DMS79 treated with DMSO at 0.1 percent for 48 hours (cell line): Measurements from ENCODE around the gene CABP4.
"Not testable (repeated sequence)": the region's sequence is repeated elsewhere in the genome, so short reads cannot be mapped to it uniquely, and the experiment has no call there.

Experiments used
- DNase-seq: peaks from one replicate; lab custom pipeline; 2025; lab: John Stamatoyannopoulos, UW

CABP4 gene

GRCh38 chr11:67419325-67420049, 35.7 kb upstream of the CABP4 start:
- DNase-seq: no peak

GRCh38 chr11:67420147-67420645, 35.0 kb upstream of the CABP4 start:
- DNase-seq: no peak

- DNase-seq: peak; percentile 76
Observed at GRCh38 chr11:67420646-67421429, 34.3 kb upstream of the CABP4 start.

DNA sequence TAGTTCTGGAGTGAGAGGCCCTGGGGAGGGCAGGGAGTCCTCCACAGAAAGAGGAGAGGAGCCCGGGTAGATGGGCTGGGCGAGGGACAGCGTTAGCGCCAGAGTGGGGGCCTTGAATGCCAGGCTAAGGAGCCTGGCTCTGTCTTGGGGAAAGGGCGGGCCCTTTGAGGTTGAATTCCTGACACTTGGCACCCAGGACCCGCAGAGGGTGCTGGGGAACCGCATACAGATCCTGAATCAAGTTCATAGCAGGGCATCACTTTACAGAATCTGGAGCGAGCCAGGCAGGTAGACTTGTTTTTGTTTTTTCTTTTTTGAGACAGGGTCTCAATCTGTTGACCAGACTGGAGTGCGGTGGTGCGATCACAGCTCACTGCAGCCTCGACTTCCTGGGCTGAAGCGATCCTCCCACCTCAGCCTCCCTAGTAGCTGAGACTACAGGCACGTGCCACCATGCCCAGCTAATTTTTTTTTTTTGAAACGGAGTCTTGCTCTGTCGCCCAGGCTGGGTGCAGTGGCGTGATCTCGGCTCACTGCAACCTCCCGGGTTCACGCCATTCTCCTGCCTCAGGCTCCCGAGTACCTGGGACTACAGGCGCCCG, 33.6 kb upstream of the CABP4 start:
- DNase-seq: no peak

DNA sequence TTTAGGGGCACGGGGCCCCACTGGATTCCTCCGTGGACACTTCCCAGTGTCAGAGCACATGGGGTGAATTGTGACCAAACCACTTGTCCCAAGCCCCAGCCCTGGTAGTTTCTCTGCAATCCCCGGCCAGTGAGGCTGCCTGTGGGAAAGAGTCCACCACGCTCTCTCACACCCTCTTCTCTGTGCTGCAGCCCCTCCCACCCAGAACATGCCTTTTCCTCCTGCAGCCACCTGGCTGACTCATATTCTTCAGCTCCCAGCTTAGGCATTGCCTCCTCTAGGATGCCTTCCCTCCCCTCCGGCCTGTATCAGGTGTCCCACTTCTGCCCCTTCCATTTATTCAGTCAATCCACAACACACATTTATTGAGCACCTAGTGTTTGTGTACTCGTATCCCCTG, 32.3 kb upstream of the CABP4 start:
- no peak for DNase-seq

DNA sequence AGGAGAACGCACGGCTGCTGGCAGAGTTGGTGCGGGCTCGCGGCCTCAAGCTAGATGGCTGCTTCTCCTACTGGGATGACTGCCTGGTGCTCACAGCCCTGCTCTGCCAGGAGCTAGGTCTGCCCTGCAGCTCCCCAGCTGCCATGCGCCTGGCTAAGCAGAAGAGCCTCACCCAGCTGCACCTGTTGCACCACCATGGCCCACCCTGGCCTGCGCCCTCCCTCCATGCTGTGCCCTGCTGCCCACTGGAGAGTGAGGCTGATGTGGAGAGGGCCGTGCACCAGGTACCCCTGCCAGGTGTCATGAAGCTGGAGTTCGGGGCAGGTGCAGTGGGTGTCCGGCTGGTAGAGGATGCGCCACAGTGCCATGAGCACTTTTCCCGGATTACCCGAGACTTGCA, 31.7 kb upstream of the CABP4 start:
- no peak for DNase-seq

GRCh38 chr11:67423891-67424613, 31.1 kb upstream of the CABP4 start:
- DNase-seq: no peak

DNA sequence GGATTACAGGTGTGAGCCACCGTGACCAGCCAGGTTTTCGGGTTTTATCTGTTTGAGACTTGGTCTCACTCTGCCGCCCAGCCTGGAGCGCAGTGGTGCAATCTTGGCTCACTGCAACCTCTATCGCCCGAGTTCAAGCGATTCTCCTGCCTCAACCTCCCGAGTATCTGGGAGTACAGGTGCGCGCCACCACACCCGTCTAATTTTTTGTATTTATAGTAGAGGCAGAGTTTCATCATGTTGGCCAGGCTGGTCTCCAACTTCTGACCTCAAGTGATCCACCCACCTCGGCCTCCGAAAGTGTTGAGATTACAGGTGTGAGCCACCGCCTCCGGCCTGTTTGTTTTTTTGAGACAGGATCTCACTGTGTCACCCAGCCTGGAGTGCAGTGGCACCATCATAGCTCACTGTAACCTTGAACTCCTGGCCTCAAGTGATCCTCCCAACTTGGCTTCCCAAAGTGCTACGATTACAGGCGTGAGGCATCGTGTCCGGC, 27.7 kb upstream of the CABP4 start:
- not testable (repeated sequence) for DNase-seq

DNA sequence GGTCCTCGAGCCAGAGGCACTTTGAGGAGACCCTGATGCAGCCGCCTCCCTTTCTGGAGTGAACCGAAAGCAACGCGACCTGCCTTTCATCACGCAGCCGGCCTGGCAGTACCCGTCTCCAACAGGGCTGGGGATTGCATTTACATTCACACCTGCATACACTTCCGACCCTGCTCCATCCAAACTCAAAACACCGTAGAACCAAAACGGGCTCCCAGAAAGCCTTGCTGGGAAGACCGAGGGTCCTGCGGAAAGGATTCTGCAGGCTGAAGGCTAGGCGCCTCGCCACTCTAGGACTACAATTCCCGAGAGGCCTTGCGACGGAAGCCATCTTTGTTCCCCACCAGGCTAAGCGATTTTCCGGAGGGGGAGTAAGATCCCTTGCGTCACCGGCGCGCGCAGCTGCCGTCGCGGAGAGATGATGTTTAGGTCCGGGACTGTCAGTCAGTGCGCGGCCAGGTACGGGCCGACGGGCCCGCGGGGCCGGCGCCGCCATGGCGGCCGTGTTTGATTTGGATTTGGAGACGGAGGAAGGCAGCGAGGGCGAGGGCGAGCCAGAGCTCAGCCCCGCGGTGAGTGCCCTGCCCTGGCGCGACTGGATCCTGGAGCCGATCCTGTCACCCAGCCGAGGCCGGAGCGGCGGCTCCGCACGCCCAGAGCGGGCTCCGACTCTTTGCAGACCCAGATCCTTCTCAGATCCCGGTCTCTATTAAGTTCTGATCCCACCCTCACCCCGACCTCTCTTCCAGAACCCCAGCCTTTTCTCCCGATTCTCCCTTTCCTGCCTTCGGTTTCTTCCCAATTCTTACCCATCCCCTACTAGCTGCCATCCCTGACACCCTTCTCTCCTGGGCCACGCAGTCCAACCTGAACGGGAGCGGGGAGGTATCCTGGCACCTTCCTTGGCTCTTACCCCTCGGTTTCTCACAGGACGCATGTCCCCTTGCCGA, 26.8 kb upstream of the CABP4 start, which contains the start of gene RPS6KB2:
RPS6KB2 (plus strand) TSS at position 443 of the 950 bp plus-strand sequence; CDS start at position 495, 52 bp downstream.
- peak; percentile 93 for DNase-seq

- no peak for DNase-seq
Observed at GRCh38 chr11:67429038-67429668, 26.0 kb upstream of the CABP4 start.

- no peak for DNase-seq
Observed at GRCh38 chr11:67429722-67430121, 25.4 kb upstream of the CABP4 start.

DNA sequence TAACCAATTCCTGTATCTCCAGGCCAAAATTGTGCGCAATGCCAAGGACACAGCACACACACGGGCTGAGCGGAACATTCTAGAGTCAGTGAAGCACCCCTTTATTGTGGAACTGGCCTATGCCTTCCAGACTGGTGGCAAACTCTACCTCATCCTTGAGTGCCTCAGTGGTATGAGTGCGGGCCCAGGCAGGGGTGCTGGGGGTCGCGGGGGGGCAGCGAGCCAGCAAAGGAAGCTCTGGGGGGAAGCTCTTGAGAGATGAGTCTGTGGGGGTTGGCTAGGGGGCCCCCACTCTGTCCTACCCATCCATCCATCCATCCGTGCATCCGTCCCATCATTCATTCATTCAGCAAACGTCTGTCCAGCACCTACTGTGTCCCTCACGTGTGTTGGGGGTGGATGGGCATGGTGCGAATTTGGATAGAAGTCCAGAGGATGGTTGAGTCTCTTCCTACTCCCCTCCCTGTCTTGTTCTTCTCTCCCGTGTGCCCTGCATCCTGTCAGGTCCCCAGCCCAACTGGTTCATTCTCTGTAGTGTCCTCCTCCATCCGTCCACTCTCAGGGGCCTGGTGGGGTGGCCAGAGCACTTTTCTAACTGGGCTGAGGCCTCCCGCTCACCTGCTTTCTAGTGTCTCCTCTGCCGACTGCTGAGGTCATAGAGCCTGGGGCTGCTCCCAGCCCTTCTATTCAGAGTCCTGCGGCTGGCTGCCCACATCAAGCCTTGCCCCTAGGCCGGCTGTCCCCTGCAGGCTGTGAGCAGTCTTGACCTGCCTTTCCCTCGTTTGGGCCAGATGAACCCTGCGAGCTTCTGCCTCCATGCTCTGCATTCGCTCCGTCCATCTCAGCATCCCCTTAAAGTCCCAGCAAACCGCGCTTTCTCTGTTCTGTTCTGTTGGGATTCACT, 23.6 kb upstream of the CABP4 start:
- no peak for DNase-seq

GRCh38 chr11:67432655-67433349, 22.4 kb upstream of the CABP4 start:
- DNase-seq: no peak

- no peak for DNase-seq
Observed at GRCh38 chr11:67433536-67434394, 21.4 kb upstream of the CABP4 start.

DNA sequence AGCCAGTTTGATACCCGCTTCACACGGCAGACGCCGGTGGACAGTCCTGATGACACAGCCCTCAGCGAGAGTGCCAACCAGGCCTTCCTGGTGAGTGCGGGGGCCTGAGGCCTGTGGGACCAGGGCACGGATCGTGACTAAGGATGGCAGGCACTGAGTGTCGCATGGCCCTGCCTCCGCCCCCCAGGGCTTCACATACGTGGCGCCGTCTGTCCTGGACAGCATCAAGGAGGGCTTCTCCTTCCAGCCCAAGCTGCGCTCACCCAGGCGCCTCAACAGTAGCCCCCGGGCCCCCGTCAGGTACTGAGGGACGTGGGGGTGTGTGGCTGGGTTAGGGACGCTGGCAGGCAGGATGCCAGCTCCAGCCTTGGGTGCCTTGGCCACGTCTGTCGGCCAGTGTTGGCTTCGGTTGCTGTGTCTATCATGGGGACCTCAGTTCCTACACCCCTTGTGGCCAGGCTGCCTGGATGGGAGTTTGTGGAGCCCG, 20.7 kb upstream of the CABP4 start:
- DNase-seq: no peak

DNA sequence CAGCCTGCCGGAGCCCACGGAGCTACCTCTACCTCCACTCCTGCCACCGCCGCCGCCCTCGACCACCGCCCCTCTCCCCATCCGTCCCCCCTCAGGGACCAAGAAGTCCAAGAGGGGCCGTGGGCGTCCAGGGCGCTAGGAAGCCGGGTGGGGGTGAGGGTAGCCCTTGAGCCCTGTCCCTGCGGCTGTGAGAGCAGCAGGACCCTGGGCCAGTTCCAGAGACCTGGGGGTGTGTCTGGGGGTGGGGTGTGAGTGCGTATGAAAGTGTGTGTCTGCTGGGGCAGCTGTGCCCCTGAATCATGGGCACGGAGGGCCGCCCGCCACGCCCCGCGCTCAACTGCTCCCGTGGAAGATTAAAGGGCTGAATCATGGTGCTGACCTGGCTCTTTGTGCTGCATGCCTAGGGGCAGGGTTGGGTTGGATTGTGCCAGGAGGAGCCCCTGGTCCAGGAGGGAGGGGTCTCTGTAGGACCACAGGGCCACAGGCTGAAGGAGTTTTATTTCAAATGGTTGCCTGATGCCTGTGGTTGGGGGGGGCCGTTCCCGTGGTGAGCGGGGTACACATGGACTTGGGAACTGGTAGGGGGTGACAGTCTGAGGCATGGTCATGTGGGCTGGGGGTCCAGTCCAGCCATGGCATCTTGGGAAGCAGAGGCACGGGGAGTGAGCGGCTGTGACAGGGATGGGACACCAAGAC, 20.0 kb upstream of the CABP4 start:
- no peak for DNase-seq
